ENCODE measurements around the gene CARM1. TPM values are rescaled to one million over a fixed set of nuclear protein-coding genes. Genes with fewer than 3 reads are reported as not detected.

The CARM1 gene
- total and polyA plus RNA-seq, 2 of the 13 experiments (the other 11 are each of a cell fraction or from before 2014, with no cell fraction given) = 27.6 to 55.8 TPM

- peak; percentile 88 for DNase-seq (ENCODE audit: low spot score)
- peak within 1 kb of the TSS; percentile 83 for H3K27ac ChIP-seq (ENCODE audit: extremely low read length, insufficient read depth, low read length)
- 1% methylated on average over 26 of the region's 100 CpGs for WGBS (ENCODE audit: low lambda C conversion rate)
- peak within 1 kb of the TSS; percentile 74 to 97 (median 84) for H3K4me3 ChIP-seq (replicated peaks in 1 of 3; ENCODE audit: insufficient read depth in 1 of 3, low read depth in 2 of 3, low read length in 3 of 3)
- FAIRE-seq = peak; percentile 39
- H3K27me3 ChIP-seq (ENCODE audit: control insufficient read depth in 1 of 2, insufficient read depth in 2 of 2, low read length in 2 of 2) = no peaks in the 10 kb centered on the region
- POLR2A ChIA-PET = interaction anchor here (1.5 to 2.6 kb wide), 3 partner anchors 19 to 24 kb away, joined by 9 to 17 read pairs (median 10); no protein-coding TSS in a partner anchor
- 0 out of 2 replicates have a peak, but pooled peaks cover 2% of the 10 kb centered on the region for H4K20me1 ChIP-seq (ENCODE audit: insufficient read depth, low read length)
- in situ Hi-C loops (cut with HindIII; ENCODE audit: extremely low pct_ligation_motif_present, low pct_unique_long_range_greater_than_20kb) = no loop called here
- BruUV-seq (replicated peaks) = TSS peak; percentile 97
- H3K4me2 ChIP-seq (ENCODE audit: low read depth, low read length) = peak within 1 kb of the TSS; percentile 93
- CTCF ChIA-PET (ENCODE audit: low intra/inter-chr PET ratio, low total read pairs) = no interaction called here
- peak within 1 kb of the TSS; percentile 85 for H3K9ac ChIP-seq (ENCODE audit: insufficient read depth, low read depth, low read length)
- no peaks in the 10 kb centered on the region for H3K9me3 ChIP-seq (ENCODE audit: low read length)
- intact Hi-C loops (cut with micrococcal nuclease; ENCODE audit: unreplicated experiment) = no loop called here
- H3K79me2 ChIP-seq (ENCODE audit: insufficient read depth, low read length) = peaks cover 40% of the 10 kb centered on the region
- peaks cover 0 to 6% of the 10 kb centered on the region in 2 experiments; a peak in 1 of 5 replicates for H3K36me3 ChIP-seq (replicated peaks in 1 of 2; ENCODE audit: control insufficient read depth in 1 of 2, insufficient read depth in 2 of 2, low read length in 2 of 2)
- peaks cover 45% of the 10 kb centered on the region for H3K4me1 ChIP-seq (ENCODE audit: insufficient read depth, low read length)
- no peak within 1 kb of the TSS for H2AFZ ChIP-seq (ENCODE audit: low read length)
- ATAC-seq = peak; percentile 81
- TF ChIP-seq ZXDC (CRISPR knock-in tag; IDR thresholded peaks at IDR 0.05) = peak; percentile 76; the same call in 1 of the 2 replicates
- TF ChIP-seq SP5 (CRISPR knock-in tag; IDR thresholded peaks at IDR 0.05; ENCODE audit: borderline replicate concordance, low read depth) = peak; percentile 17; the same call in 1 of the 2 replicates
- TF ChIP-seq GMEB1 (CRISPR knock-in tag; IDR thresholded peaks at IDR 0.05; ENCODE audit: borderline replicate concordance) = no peak; the same call in none of the 2 replicates
- TF ChIP-seq SAP130 (CRISPR knock-in tag; IDR thresholded peaks at IDR 0.05; ENCODE audit: low read depth) = peak; percentile 61
- peak; percentile 50; the same call in 1 of the 2 replicates for TF ChIP-seq FOXP4 (CRISPR knock-in tag; IDR thresholded peaks at IDR 0.05)
- TF ChIP-seq ZNF672 (CRISPR knock-in tag; IDR thresholded peaks at IDR 0.05) = 0 out of 2 replicates have a peak, but pooled peaks have one; percentile 32
- TF ChIP-seq ZNF883 (CRISPR knock-in tag; IDR thresholded peaks at IDR 0.05; ENCODE audit: not compliant biosample characterization) = peak; percentile 92
- peak; percentile 84 for TF ChIP-seq KDM2A (CRISPR knock-in tag; IDR thresholded peaks at IDR 0.05; ENCODE audit: borderline replicate concordance, low read depth)
- 0 out of 2 replicates have a peak, but pooled peaks have one; percentile 45 for TF ChIP-seq SAFB2 (CRISPR knock-in tag; IDR thresholded peaks at IDR 0.05; ENCODE audit: borderline replicate concordance, low read depth)
- peak; percentile 96 for TF ChIP-seq POLR2G (IDR thresholded peaks at IDR 0.05; ENCODE audit: low read depth, low read length)
- TF ChIP-seq POGZ (CRISPR knock-in tag; IDR thresholded peaks at IDR 0.05) = no peak
- no peak for TF ChIP-seq SATB2 (CRISPR knock-in tag; IDR thresholded peaks at IDR 0.05)
- TF ChIP-seq FLYWCH1 (CRISPR knock-in tag; IDR thresholded peaks at IDR 0.05) = no peak
- no peak for TF ChIP-seq ZMAT5 (CRISPR knock-in tag; IDR thresholded peaks at IDR 0.05; ENCODE audit: borderline replicate concordance, low read depth)
- no peak for TF ChIP-seq SP140L (CRISPR knock-in tag; IDR thresholded peaks at IDR 0.05; ENCODE audit: borderline replicate concordance)
These were observed 89.1 kb downstream of the CARM1 start, which contains the start of gene SMARCA4 for GRCh38 chr19:10960314-10961072. Gene SMARCA4 (plus strand): TSS chr19:10961030. CDS start chr19:10984152, 23,122 bp downstream.
